ENCODE results near the gene AHCTF1.

AHCTF1 gene

DNA sequence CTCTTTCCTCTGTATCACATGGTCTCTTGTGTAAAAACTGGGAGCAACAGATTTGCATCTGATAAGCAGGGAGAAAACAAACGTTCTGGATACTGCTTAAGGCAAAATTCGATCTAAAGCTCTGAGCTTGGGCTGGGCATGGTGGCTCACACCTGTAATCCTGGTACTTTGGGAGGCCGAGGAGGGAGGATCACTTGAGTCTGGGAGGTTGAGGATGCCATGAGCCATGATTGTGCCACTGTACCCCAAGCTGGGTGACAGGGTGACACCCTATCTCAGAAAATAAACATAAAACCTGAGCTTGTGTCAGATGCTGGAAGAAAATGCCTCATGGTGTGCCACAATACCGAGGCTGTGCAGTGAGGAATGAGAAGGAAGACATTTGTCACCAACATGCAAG is 133.6 kb downstream of the AHCTF1 start:
- no peak overlapping the region for H4K91ac ChIP-seq (ENCODE audit: low read depth, low read length)
- no peak overlapping the region for H3K14ac ChIP-seq (ENCODE audit: low read length)
- H4K8ac ChIP-seq (ENCODE audit: low read depth, low read length) = no peak overlapping the region
- no peaks in the 10 kb centered on the region for H3K79me1 ChIP-seq (ENCODE audit: low read length)
- H3K4me1 ChIP-seq (ENCODE audit: control insufficient read depth in 1 of 2, insufficient read depth in 2 of 2, low read length in 2 of 2) = peaks cover 7% of the 10 kb centered on the region in 2 experiments
- H3K9me3 ChIP-seq (ENCODE audit: insufficient read depth, low read depth, low read length) = no peaks in the 10 kb centered on the region
- no peak overlapping the region for H3K4me3 ChIP-seq (ENCODE audit: low read depth, low read length)
- H3K27ac ChIP-seq (ENCODE audit: low read depth, low read length) = no peak overlapping the region
- no peak overlapping the region for H3K9ac ChIP-seq (ENCODE audit: low read length)
- no peak overlapping the region for H3K4ac ChIP-seq (ENCODE audit: low read depth, low read length)
- no CpG with 5 or more reads among the region's 4 CpGs for WGBS (ENCODE audit: extremely low coverage, insufficient coverage, insufficient read length)
- H3K27me3 ChIP-seq (ENCODE audit: insufficient read depth, low read length) = no peaks in the 10 kb centered on the region
- H2AFZ ChIP-seq (ENCODE audit: insufficient read depth, low read length, poor library complexity) = no peak overlapping the region
- H3K4me2 ChIP-seq (ENCODE audit: low read length) = no peak overlapping the region
- H3K36me3 ChIP-seq (ENCODE audit: control insufficient read depth in 1 of 2, insufficient read depth in 2 of 2, low read length in 2 of 2) = no peaks in the 10 kb centered on the region
- no peak overlapping the region for H3K18ac ChIP-seq (ENCODE audit: low read length)
- H4K12ac ChIP-seq (ENCODE audit: low read depth, low read length) = no peak overlapping the region
- no peak overlapping the region for H3K23ac ChIP-seq (ENCODE audit: low read length)
- DNase-seq = no peak
- no peak overlapping the region for H2BK120ac ChIP-seq (ENCODE audit: insufficient read depth, low read length, poor library complexity)
- H2BK5ac ChIP-seq (ENCODE audit: low read depth, low read length, poor library complexity) = no peak overlapping the region
- no peak overlapping the region for H2AK5ac ChIP-seq (ENCODE audit: low read length)
- no peaks in the 10 kb centered on the region for H3K79me2 ChIP-seq (ENCODE audit: control insufficient read depth, insufficient read depth, low read length, poor library complexity)
- H2BK12ac ChIP-seq (ENCODE audit: low read length) = no peak overlapping the region

DNA sequence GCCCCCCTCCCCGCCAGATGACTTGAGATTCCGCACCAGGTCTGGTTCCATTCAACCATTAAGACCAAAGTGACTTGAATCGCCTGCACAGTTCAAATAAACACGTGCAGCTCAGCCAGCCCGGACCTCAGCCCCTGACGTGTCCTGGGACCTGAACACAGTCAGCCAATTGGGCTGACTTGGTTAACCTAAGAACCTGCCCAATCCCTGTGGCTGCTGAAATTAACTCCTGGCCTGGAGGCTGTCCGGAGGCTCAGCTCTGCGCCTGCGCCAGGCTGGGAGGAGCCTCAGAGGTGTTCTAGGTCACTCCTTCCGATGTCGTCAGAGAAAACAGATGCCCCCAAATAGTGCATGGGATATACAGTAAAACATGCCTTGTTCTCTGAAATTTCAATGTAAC is 134.2 kb downstream of the AHCTF1 start:
- Histone ChIP-seq H3K4me2 (ENCODE audit: low read length) (no peak overlapping the region), H4K8ac (ENCODE audit: low read depth, low read length) (no peak overlapping the region), H2AK5ac (ENCODE audit: low read length) (no peak overlapping the region), H3K9ac (ENCODE audit: low read length) (no peak overlapping the region), H3K14ac (ENCODE audit: low read length) (no peak overlapping the region), H2BK12ac (ENCODE audit: low read length) (no peak overlapping the region), H3K79me2 (ENCODE audit: control insufficient read depth, insufficient read depth, low read length, poor library complexity) (no peaks in the 10 kb centered on the region), H3K4me1 (ENCODE audit: control insufficient read depth in 1 of 2, insufficient read depth in 2 of 2, low read length in 2 of 2) (peaks cover 7% of the 10 kb centered on the region in 2 experiments), H3K4me3 (ENCODE audit: low read depth, low read length) (no peak overlapping the region), H4K12ac (ENCODE audit: low read depth, low read length) (no peak overlapping the region), H2AFZ (ENCODE audit: insufficient read depth, low read length, poor library complexity) (no peak overlapping the region), H3K23ac (ENCODE audit: low read length) (no peak overlapping the region), H3K4ac (ENCODE audit: low read depth, low read length) (no peak overlapping the region), H3K27me3 (ENCODE audit: insufficient read depth, low read length) (no peaks in the 10 kb centered on the region), H3K27ac (ENCODE audit: low read depth, low read length) (no peak overlapping the region), H2BK120ac (ENCODE audit: insufficient read depth, low read length, poor library complexity) (no peak overlapping the region), H3K18ac (ENCODE audit: low read length) (no peak overlapping the region), H4K91ac (ENCODE audit: low read depth, low read length) (no peak overlapping the region), H2BK5ac (ENCODE audit: low read depth, low read length, poor library complexity) (no peak overlapping the region), H3K36me3 (ENCODE audit: control insufficient read depth in 1 of 2, insufficient read depth in 2 of 2, low read length in 2 of 2) (no peaks in the 10 kb centered on the region), H3K79me1 (ENCODE audit: low read length) (no peaks in the 10 kb centered on the region), H3K9me3 (ENCODE audit: insufficient read depth, low read depth, low read length) (no peaks in the 10 kb centered on the region)
- no CpG with 5 or more reads among the region's 11 CpGs for WGBS (ENCODE audit: extremely low coverage, insufficient coverage, insufficient read length)
- peak; percentile 59 to 61 for DNase-seq

- no peak overlapping the region for H3K23ac ChIP-seq (ENCODE audit: low read length)
- H3K4ac ChIP-seq (ENCODE audit: low read depth, low read length) = no peak overlapping the region
- H4K12ac ChIP-seq (ENCODE audit: low read depth, low read length) = no peak overlapping the region
- H3K4me1 ChIP-seq (ENCODE audit: control insufficient read depth in 1 of 2, insufficient read depth in 2 of 2, low read length in 2 of 2) = peaks cover 7% of the 10 kb centered on the region in 2 experiments
- H4K91ac ChIP-seq (ENCODE audit: low read depth, low read length) = no peak overlapping the region
- DNase-seq = no peak
- no peak overlapping the region for H4K8ac ChIP-seq (ENCODE audit: low read depth, low read length)
- H2BK120ac ChIP-seq (ENCODE audit: insufficient read depth, low read length, poor library complexity) = no peak overlapping the region
- H3K36me3 ChIP-seq (ENCODE audit: control insufficient read depth in 1 of 2, insufficient read depth in 2 of 2, low read length in 2 of 2) = no peaks in the 10 kb centered on the region
- no peak overlapping the region for H2BK5ac ChIP-seq (ENCODE audit: low read depth, low read length, poor library complexity)
- no peak overlapping the region for H2BK12ac ChIP-seq (ENCODE audit: low read length)
- H3K79me1 ChIP-seq (ENCODE audit: low read length) = no peaks in the 10 kb centered on the region
- H3K27me3 ChIP-seq (ENCODE audit: insufficient read depth, low read length) = no peaks in the 10 kb centered on the region
- no peaks in the 10 kb centered on the region for H3K9me3 ChIP-seq (ENCODE audit: insufficient read depth, low read depth, low read length)
- no CpG with 5 or more reads among the region's 8 CpGs for WGBS (ENCODE audit: extremely low coverage, insufficient coverage, insufficient read length)
- no peak overlapping the region for H3K27ac ChIP-seq (ENCODE audit: low read depth, low read length)
- H2AFZ ChIP-seq (ENCODE audit: insufficient read depth, low read length, poor library complexity) = no peak overlapping the region
- no peak overlapping the region for H3K9ac ChIP-seq (ENCODE audit: low read length)
- no peak overlapping the region for H3K18ac ChIP-seq (ENCODE audit: low read length)
- no peak overlapping the region for H3K4me2 ChIP-seq (ENCODE audit: low read length)
- no peak overlapping the region for H3K14ac ChIP-seq (ENCODE audit: low read length)
- no peak overlapping the region for H3K4me3 ChIP-seq (ENCODE audit: low read depth, low read length)
- H2AK5ac ChIP-seq (ENCODE audit: low read length) = no peak overlapping the region
- H3K79me2 ChIP-seq (ENCODE audit: control insufficient read depth, insufficient read depth, low read length, poor library complexity) = no peaks in the 10 kb centered on the region
Measured at GRCh38 chr1:246797157-246797556, 134.6 kb downstream of the AHCTF1 start.

GRCh38 chr1:246795906-246796694 is 135.6 kb downstream of the AHCTF1 start:
- H2BK5ac ChIP-seq (ENCODE audit: low read depth, low read length, poor library complexity) = no peak overlapping the region
- no peak overlapping the region for H2BK12ac ChIP-seq (ENCODE audit: low read length)
- no CpG with 5 or more reads among the region's 30 CpGs for WGBS (ENCODE audit: extremely low coverage, insufficient coverage, insufficient read length)

More at GRCh38 chr1:246795906-246796694, 135.6 kb downstream of the AHCTF1 start:
- no peak for DNase-seq
- Histone ChIP-seq H3K4me1 (ENCODE audit: control insufficient read depth in 1 of 2, insufficient read depth in 2 of 2, low read length in 2 of 2) (peaks cover 7% of the 10 kb centered on the region in 2 experiments), H3K27ac (ENCODE audit: low read depth, low read length) (no peak overlapping the region), H3K4me3 (ENCODE audit: low read depth, low read length) (no peak overlapping the region), H4K12ac (ENCODE audit: low read depth, low read length) (no peak overlapping the region), H3K9me3 (ENCODE audit: insufficient read depth, low read depth, low read length) (no peaks in the 10 kb centered on the region), H2AFZ (ENCODE audit: insufficient read depth, low read length, poor library complexity) (no peak overlapping the region), H3K14ac (ENCODE audit: low read length) (no peak overlapping the region), H4K91ac (ENCODE audit: low read depth, low read length) (no peak overlapping the region), H3K18ac (ENCODE audit: low read length) (no peak overlapping the region), H3K9ac (ENCODE audit: low read length) (no peak overlapping the region), H3K4ac (ENCODE audit: low read depth, low read length) (no peak overlapping the region), H3K36me3 (ENCODE audit: control insufficient read depth in 1 of 2, insufficient read depth in 2 of 2, low read length in 2 of 2) (no peaks in the 10 kb centered on the region), H3K27me3 (ENCODE audit: insufficient read depth, low read length) (no peaks in the 10 kb centered on the region), H2BK120ac (ENCODE audit: insufficient read depth, low read length, poor library complexity) (no peak overlapping the region), H4K8ac (ENCODE audit: low read depth, low read length) (no peak overlapping the region), H2AK5ac (ENCODE audit: low read length) (no peak overlapping the region), H3K79me2 (ENCODE audit: control insufficient read depth, insufficient read depth, low read length, poor library complexity) (no peaks in the 10 kb centered on the region), H3K4me2 (ENCODE audit: low read length) (no peak overlapping the region), H3K79me1 (ENCODE audit: low read length) (no peaks in the 10 kb centered on the region), H3K23ac (ENCODE audit: low read length) (no peak overlapping the region)

Measured in trophoblast cell (in vitro differentiated cells and primary cell).